Glomerular visceral epithelial cell (primary cell): ENCODE measurements around the gene TBC1D17.
A peak's percentile ranks its signal among the peaks of the same experiment; 100 is the strongest.

Source experiments
- DNase-seq: peaks from one replicate; pipeline ENCODE4 v3.0.0-alpha.2; 2016; ENCODE audit errors: extremely low spot score

The TBC1D17 gene

DNA sequence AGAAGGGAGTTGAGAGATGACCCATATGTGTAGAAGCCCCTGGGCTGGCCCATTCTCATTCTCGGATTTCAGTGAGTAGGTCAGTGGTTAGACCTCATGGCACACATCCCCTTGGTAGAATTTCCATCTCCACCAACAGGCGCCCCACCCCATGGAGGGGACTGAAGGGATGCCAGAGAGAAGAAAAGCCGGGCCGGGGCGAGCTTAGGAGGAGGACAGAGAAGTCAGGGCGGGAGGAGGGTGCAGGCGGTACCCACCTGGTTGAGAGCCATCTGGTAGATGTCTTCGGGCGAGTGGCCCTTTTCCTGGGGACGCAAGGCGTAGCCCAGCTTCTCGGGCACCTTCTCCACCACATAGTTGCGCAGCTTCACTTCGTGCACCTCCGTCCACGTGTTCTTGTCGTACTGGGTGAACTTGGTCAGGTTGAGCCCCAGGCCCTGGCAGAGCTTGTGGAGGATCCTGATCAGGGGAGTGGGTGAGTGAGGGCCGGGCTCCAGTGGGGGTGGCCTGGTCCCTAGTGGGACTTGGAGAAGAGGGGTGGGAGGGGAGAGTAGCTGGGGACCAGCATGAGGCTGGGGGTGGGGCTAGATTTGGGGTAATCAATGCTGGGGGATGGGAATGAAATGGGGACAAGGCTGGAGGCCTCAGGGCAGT, 16.6 kb downstream of the TBC1D17 start:
- DNase-seq: no peak

DNA sequence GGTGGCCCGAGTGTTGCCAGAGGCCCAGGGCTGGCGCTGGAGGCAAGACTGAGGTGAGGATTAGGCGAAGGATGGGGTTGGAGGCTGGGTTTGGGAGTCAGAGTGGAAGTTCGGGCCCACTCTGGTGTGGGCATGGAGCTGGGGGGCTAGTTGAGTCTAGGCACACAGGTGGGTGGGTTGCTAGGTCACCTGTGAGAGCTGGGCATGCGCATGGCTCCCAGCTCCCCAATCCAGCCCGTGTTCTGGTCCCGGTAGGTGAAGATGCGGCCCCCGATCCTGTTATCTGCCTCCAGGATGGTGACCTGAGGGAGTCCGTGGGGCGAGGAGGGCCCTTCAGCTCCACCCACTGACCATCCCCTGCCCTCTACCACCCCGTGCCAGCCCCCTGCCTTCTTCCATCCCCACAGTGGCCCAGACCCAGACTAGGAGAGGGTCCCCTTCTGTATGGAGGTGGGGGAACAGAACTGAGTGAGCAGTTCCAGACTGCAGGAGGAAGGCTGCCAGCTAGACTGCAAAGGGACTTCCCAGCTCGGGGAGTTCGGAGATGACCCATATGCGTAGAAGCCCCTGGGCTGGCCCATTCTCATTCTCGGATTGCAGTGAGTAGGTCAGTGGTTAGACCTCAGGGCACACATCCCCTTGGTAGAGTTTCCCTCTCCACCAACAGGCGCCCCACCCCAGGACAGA, 17.5 kb downstream of the TBC1D17 start:
- DNase-seq: no peak

DNA sequence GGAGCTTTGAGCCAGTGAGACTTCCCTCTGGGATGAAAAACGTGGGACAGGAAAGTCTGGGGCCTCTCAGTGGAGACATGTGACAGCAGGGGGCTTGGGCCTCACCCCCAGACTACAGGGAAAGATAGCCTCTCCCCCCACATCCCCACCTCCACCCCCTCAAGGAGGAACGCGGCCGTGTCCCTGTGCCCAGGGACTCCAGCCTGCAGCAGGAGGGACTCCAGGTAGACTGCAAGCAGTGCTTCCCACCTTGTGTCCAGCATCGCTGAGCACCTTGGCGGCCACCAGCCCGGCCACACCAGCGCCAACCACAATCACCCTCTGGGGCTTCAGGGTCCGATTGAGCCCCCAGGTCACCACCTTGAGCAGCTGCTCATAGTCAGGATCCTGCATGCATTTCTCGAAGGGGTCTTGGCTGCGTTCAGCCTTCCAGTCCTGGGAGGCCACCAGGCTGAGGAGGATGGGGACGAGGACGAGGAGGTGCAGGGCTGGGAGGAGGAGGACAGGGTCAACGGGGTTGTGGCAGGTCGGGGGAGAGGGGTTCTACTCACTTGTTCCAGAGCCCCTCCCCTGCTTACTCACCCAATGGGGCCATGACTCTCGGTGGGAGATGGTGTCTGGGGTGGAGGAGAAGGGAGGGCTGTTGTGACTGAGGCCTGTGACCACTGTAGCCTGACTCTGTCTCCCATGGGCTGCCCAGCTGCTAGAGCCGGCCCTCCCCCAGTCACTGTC, 18.2 kb downstream of the TBC1D17 start:
- peak; percentile 21 for DNase-seq

DNA sequence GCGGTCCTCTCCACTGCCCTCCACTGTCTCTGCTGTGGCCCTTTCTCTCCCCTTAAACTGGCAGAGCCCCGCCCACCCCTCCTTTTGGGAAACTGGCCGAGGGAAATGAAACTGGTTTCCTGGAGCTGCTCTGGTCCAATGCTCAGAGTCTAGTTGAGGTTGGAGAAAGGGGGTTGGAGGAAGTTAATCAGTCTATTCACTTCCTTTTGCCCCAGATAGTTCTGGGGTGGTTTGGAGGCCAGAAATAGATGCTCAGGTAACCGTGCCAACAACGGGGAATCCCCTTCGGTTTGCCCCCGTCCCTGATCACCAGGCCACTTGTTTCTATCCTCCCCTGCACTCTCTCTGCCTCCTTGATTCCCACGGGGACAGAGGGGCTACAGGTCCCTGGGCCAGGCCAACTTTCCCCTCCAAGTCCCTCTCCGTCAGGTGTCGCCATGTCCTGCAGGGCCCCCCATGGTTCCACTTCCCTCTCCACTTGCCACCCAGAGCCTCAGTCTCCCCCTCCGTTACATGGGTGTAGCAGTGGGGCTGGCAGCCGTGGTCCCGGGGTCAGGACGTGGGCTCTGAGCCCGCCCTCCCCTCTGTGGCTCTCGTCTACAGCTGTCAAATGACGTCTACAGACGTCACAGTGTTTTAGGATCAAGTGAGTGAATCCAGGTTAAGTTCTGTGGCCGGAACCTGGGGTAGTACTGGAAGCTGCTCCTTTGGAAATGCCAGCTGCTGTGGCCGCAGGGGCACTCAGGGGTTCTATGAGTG, 19.5 kb downstream of the TBC1D17 start, which contains the start of gene IL4I1:
Gene IL4I1 (minus strand): TSS at position 25 of the 759 bp plus-strand sequence. CDS start 727 bp downstream, outside the sequence.
- DNase-seq: peak; percentile 87

DNA sequence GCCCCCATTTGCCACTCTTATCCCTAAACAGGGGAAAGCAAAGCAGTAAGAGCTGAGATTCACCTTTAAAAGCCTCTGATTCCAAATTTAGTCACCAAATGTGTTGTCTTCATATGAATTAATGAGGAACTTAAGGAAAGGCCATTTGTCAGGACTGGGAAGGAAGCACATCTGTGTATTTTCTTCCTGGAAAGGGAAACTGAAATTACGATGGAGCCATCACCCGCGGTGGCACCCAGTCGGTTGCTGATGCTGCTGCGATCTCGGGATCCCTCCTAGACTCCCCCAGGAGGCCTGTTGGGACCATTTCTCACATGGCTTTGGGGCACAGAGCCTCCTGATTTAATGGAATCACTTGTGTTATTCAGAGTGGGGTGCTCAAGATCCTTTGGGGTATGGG, 26.6 kb downstream of the TBC1D17 start:
- DNase-seq: no peak

DNA sequence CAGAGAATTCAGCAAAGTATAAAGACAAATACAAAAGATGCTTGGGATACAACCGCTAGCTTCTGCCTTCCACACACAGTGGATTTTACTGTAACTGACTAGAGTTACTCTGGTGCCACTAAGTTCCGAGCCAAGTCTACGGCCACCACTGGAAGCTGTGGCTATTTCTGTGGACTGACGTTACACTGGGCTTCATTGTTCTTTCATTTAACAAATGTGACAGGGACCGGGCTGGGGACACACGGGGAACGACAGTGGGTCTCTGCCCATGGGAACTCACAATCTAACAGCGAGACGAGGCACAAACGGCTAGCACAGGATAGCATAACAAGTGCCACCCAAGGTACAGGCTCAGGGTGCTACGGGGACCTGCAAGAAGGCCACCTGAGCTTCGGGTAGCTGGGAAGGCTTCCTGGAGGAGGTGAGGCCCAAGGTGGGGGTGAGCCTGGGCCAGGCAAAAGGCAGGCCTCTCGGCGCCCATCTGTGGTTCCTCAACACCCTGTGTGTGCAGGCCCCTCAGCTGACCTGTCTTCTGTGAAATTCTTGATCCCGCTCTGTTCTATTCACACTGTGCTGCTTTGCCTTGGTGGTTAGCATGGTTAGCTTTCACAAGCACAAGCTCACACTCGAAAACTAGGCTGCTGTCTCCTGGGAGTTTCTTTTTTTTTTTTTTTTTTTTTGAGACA, 29.5 kb downstream of the TBC1D17 start:
- DNase-seq: no peak

DNA sequence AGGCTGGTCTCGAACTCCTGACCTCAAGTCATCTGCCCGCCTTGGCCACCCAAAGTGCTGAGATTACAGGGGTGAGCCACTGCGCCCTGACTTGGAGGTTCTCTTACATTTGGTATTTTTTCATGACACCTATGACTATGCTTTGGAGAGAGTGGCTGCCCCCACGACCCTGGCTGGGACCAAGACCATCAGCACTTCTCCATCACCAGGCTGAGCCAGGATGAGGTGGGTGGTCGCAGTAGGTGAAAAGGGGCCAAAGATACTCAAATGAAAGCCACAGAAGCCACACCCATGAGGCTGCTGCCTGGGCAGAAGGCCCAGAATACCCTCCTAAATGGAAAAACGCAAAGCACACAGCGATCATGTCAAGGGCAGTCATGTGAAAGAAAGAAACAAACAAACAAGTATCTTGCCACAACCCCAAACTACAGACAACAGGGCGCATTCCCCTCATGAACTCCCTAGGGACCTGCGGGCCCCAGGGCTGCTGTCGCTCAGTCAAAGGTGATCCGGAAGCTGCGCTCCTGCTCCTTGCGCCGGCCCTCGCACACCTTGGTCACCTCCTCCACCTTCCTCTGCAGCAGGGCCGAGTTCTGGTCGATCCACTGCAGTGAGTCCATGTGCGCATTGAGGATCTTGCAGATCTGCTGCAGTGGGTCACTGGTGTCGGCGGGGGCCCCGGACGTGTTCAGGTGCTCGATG, 30.4 kb downstream of the TBC1D17 start:
- no peak for DNase-seq

DNA sequence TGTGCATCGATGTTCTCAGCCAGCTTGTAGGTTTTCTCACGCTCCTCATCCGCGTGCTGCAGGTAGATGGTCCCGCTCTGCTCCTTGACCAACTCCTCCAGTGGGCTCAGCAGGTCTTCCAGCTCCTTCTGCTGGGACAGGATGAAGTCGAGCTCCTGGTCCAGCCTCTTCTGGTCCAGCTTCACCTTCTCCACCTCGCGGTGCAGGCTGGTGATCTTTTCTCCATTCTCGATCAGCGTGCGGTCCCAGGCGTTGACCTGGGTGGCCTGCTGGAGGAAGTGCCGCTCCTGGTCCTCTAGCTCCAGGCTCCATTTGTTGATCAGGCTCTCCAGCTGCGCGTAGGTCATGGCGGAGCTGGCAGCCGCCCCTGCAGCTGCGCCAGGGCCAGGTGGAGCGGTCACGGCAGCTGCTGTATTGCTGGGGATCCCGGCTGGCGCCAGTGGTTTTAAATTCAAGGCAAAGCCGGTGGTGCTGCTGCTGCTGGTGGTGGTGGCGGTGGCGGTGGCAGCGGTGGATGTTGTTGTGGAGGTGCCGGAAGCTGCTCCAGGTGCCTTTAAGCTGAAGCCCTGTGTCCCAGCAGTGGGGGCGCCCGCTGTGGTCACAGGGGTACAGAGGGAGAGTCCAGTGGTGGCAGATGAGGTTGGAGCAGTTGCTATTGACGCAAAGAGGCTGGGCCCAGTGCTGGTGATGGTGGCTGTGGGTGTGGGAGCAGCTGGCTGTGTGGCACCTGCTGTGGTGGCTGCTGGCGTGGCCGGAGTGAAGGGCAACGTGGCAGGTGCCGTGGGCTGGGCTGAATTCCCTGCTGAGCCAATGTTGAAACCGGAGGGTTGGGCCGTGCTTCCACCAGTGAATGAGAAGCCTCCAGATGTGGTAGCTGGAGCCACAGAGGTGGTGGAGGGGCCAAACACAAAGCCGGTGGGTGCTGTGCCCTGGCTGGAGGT, 31.2 kb downstream of the TBC1D17 start:
- DNase-seq: no peak

DNA sequence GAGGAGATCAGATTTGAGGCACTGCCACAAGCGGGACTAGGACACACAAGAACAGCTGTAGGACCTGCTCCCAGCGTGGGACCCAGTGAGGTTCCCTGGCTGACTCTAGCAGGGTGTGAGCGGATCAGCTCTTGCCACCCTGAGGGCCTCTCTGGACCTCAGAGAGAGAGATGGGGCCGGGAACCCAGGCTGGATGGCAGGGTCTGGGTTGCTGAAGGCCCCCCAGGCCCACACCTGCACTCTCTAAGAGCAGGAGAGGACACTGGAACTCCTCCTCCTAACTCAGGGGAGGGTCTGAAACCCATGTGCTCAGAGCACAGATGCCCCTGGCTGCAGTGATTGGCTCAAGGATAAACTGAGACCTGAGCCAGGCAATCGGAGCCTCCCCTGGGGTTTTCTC, 32.7 kb downstream of the TBC1D17 start:
- DNase-seq: no peak

DNA sequence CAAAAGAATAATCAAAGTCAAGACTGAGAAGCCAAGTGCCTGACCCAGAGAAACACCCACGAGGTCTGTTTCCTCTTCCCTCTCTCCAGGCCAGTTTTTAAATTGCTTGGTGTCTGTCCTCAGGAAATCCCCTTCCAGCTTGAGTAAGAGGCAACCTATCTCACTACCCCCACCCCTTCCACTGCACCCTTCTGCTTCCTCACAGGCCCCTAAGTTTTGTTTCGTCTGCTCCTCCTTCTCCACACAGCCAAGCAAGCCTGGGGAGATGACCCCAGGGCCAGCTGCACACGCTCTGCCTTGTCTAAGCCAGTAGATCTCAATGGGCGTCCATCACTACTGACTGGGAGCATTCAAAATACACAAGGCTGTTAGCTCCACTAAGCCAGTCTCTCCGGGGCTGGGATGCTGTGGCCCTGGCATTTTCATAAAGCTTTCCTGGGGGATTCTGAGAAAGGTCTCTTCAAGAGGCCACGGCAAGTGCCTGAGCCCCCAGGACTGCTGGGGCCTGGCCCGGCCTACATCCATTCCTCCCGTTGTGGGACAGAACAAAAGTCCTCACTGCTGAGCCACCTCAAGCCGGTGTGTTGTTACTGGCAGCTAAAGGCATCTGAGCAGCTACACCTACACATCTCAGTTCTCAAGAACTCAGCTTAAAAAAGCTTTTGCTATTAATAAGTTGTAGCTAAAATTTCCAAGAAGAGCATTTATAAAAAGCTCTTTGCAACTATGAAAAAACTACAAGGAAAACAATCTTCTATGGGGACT, 34.1 kb downstream of the TBC1D17 start:
- DNase-seq: no peak

DNA sequence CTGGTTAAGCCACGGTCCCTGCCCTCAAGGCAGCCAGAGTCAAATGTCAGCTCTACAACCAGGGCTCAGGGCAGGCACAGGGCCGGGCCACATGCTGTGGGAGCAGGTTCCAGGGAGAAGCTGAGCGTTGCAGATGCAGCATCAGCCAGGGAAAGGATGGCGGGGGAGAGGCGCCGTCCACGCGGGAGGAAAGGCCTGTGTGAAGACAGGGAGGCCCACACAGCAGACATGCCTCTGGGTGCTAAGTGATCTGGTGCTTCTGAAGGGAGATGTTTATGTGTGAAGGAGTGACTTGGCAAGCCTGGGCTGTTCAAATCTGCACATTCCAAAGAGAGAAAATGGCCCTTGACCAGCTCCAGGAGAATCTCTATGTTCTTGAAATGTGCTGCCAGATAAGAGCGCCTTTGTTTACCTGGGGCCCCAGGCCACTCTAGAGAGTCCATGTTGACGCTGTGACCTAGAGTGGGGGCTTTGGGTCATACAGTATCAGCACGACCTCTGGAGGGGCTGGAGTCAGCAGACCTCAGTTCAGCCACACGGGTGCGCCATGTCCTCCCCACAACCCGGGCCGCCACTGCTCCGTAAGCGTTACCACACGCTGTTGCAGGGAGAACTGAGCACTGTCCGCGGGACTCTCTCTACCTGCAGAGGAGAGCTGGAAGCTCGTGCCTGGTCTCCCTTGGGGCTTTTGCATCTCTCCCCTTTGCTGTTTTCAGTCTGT, 35.6 kb downstream of the TBC1D17 start:
- no peak for DNase-seq

DNA sequence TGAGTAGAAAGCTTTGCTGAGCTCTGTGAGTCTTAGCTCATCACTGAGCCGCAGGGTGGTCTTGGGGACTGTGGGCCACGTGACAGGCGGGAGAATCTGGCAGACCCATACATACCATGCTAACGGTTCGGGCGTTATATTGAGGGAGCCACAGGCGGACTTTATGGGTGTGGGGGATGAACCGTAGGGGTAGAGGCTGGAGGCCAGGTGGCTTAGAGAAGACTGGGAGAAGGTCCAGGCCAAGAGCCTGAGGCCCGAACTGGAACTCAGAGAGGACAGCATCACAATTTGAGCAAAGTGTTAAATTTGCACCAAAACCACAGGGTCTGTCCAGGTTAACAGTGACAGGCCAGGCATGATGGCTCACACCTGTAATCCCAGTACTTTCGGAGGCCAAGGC, 36.2 kb downstream of the TBC1D17 start:
- DNase-seq: no peak

DNA sequence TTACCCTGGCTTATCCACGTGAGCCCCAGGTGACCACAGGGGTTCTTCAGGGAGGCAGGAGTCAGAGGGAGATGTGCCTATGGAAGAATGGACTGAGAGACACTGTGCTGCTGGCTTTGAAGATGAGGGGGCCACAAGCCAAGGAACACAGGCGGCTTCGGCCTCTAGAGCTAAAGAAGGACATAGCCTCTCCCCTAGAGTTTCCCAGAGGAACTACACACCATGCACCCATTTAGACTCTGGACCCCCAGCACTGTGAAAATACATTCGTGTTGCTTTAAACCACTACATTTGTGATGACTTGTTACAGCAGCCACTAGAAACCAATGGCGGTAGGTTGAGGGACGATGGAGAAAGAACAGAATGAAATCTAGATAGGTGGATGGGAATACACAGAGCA, 37.8 kb downstream of the TBC1D17 start:
- no peak for DNase-seq

DNA sequence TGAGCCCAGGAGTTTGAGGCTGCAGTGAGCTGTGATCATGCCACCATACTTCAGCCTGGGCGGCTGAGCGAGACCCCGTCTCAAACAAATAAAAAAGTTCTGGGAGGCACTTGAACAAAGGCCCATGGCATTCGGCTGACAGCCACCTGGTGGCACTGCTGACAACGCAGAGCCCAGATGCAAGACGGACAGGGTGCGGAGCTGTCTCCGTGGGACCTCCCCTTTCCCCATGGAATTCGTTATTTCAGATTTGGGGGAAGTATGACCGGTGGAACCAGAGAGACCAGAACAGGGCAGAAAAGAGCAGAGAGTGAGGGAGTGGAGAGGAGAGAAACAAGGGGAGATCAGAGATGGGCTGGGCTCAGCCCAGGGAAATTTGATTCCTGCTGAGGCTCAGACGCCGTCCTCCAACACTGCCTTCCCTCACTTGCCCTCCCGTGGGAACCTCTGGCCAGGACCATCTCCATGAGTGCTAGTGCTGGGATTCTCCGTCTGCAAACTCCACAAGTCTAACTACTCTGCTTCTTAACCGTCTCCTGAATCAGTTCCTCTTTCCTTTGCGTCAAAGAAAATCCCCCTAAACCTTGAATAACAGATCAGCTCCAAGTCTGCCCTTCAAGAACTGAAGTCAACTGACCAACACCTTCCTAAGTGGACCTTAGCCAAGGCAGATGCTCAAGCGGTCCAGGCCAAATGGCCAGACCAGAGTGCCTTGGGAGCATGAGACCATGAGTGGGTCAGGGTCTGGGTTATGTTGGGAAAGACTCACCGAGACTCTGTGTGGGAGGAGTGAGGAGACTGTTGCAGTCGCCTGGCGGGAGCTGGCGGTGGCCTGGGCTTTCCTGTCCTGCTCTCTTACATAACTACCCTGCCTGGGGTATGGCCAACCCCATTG, 39.6 kb downstream of the TBC1D17 start:
- no peak for DNase-seq

DNA sequence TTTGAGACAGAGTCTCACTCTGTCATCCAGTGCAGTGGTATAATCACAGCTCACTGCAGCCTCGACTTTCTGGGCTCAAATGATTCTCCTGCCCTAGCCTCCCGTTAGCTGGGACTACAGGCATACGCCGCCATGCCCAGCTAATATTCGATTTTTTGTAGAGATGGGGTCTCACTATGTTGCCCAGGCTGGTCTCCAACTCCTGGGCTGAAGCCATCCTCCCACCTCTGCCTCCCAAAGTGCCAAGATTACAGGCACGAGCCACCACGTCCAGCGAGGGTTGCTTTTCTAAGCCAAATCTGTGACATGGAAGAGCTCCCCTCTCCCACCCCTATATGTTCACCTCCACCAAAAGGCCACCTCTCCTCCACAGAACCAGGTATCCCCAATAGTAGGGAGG, 40.6 kb downstream of the TBC1D17 start:
- no peak for DNase-seq

DNA sequence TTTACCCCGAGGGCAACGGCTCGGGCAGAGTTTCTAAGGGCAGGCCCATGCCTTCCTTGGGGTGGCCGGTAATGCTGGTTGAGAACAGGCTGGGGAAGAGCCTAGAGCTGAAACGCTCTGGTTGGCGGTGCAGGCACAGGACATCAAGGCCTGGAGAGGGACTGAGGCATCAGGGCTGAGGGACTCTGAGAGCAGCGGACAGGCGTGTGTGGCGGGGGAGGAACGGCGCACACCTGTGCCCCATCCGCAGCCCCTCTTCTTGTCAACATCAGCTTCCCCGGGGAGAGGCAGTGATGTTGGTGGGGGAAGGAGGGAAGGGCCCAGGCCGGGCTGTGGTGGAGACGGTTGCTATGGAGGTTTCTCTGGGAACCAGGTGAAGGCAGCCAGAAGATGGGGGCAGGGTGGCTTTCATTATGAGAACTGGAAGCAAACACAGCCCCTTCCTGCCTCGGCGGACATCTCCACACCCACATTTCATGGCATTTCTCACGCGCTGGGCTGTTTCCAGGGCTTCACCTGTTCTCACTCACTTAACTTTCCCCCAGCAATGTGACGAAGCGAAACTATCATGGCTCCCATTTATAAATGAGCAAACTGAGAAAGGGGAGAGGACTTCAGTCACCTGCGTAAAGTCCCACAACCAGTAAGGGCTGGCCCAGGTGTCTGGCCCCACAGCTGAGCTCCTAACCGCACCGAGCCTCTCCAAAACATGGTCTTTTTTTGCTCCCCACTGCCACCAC, 43.3 kb downstream of the TBC1D17 start:
- no peak for DNase-seq
